Fibroblast of lung (primary cell): Measurements from ENCODE around the gene TMEM11. TPM values are rescaled to one million over a fixed set of nuclear protein-coding genes. Genes with fewer than 3 reads are reported as not detected.

Experiments used
- DNase-seq, 2 donors: peaks; one replicate each; pipeline versions ENCODE4 v3.0.0 to v3.0.0-alpha.2; 2010; ENCODE audit warnings: low read depth in 2 of 2
- H2AFZ ChIP-seq: 2 replicates; pipeline ENCODE4 v1.5.1; 2012; ENCODE audit warnings: low read length, control low read depth, inconsistent platforms
- H3K27ac ChIP-seq: 2 replicates; pipeline ENCODE4 v1.5.1; 2011; ENCODE audit warnings: low read length, control low read depth; ENCODE audit not compliant: insufficient read depth
- H3K27me3 ChIP-seq: 2 replicates; pipeline ENCODE4 v1.5.1; 2011; ENCODE audit warnings: mild to moderate bottlenecking, low read length; ENCODE audit not compliant: control insufficient read depth, insufficient read depth
- H3K36me3 ChIP-seq: 2 replicates; pipeline ENCODE4 v1.5.1; 2011; ENCODE audit warnings: low read length; ENCODE audit not compliant: control insufficient read depth, insufficient read depth
- H3K4me1 ChIP-seq: 2 replicates; pipeline ENCODE4 v1.5.1; 2011; ENCODE audit warnings: low read length; ENCODE audit not compliant: control insufficient read depth, insufficient read depth; ENCODE audit errors: extremely low read depth
- H3K4me2 ChIP-seq: 2 replicates; pipeline ENCODE4 v1.5.1; 2011; ENCODE audit warnings: low read length, control low read depth; ENCODE audit not compliant: insufficient read depth; ENCODE audit errors: extremely low read depth
- H3K4me3 ChIP-seq, 4 experiments: fragments of 200-600 bp in 1 of 4; sonication (generic) in 1 of 4; replicated peaks in 1 of 4; 2 replicates each; pipeline ENCODE4 v1.5.1; 2011 to 2016; ENCODE audit warnings: low read length in 4 of 4, low read depth in 3 of 4, mild to moderate bottlenecking in 3 of 4, control low read depth in 2 of 4, inconsistent platforms in 1 of 4, mixed read lengths in 1 of 4; ENCODE audit not compliant: insufficient read depth in 1 of 4; ENCODE audit errors: control extremely low read depth in 1 of 4
- H3K79me2 ChIP-seq: 2 replicates; pipeline ENCODE4 v1.5.1; 2012; ENCODE audit warnings: mild to moderate bottlenecking, low read length, inconsistent platforms; ENCODE audit not compliant: control insufficient read depth, insufficient read depth
- H3K9ac ChIP-seq: 2 replicates; pipeline ENCODE4 v1.5.1; 2011; ENCODE audit warnings: mild to moderate bottlenecking, low read length, control low read depth; ENCODE audit not compliant: insufficient read depth
- H3K9me3 ChIP-seq: 2 replicates; pipeline ENCODE4 v1.5.1; 2012; ENCODE audit warnings: low read depth, low read length; ENCODE audit not compliant: control insufficient read depth, insufficient read depth
- H4K20me1 ChIP-seq: 2 replicates; pipeline ENCODE4 v1.5.1; 2011; ENCODE audit warnings: low read length; ENCODE audit not compliant: control insufficient read depth, insufficient read depth; ENCODE audit errors: extremely low read depth
- CTCF ChIP-seq, 2 donors: IDR thresholded peaks in 1 of 2; conservative IDR thresholded peaks in 1 of 2; 1 replicate in 1 of 2; 2 replicates in 1 of 2; pipeline ENCODE4 v1.5.1; 2011 to 2012; ENCODE audit warnings: low read length in 2 of 2, control low read depth in 1 of 2, inconsistent platforms in 1 of 2, low read depth in 1 of 2, mild to moderate bottlenecking in 1 of 2
- EZH2 ChIP-seq: IDR thresholded peaks from 2 replicates; pipeline ENCODE4 v1.5.1; 2012; ENCODE audit warnings: low read length, control low read depth, mild to moderate bottlenecking; ENCODE audit errors: missing control alignments
- polyA plus RNA-seq, 2 donors: library from polyadenylated mRNA; depleted of rRNA in 1 of 2; stranded (reverse) in 1 of 2; unstranded in 1 of 2; fragments of >200 nt; gene quantifications; 2 replicates each; pipeline ENCODE4 v1.2.1, GENCODE V29; 2011 to 2012; ENCODE audit warnings: missing spikeins in 1 of 2
- total RNA-seq: library from RNA; depleted of rRNA; stranded (reverse); fragments of >200 nt; gene quantifications from 2 replicates; pipeline ENCODE4 v1.2.1, GENCODE V29; 2014

The TMEM11 gene
- total and polyA plus RNA-seq, 2 donors (not counting 1 experiment from before 2014, with no cell fraction given), result 21.5 to 41.1 TPM

GRCh38 chr17:21218831-21219380 lies 4.9 kb upstream of the TMEM11 start:
- no peaks in the 10 kb centered on the region for H3K36me3 ChIP-seq
- peaks cover 5% of the 10 kb centered on the region for H3K4me1 ChIP-seq
- peaks cover 17% of the 10 kb centered on the region for H3K79me2 ChIP-seq
- H3K4me2 ChIP-seq, result no peak overlapping the region
- no peak overlapping the region for H3K27ac ChIP-seq
- H2AFZ ChIP-seq, result no peak overlapping the region
- H3K27me3 ChIP-seq, result no peaks in the 10 kb centered on the region
- DNase-seq, result no peak
- H3K4me3 ChIP-seq, result no peak overlapping the region
- H3K9ac ChIP-seq, result no peak overlapping the region
- TF ChIP-seq CTCF (conservative IDR thresholded peaks at IDR 0.05 in 1 of 2, IDR thresholded peaks at IDR 0.05 in 1 of 2; ENCODE audit: low read depth in 1 of 2, low read length in 2 of 2) (no peak), EZH2 (no peak)
- H3K9me3 ChIP-seq, result no peaks in the 10 kb centered on the region
- no peaks in the 10 kb centered on the region for H4K20me1 ChIP-seq

GRCh38 chr17:21218101-21218500 lies 4.1 kb upstream of the TMEM11 start:
- H3K4me1 ChIP-seq, result peaks cover 5% of the 10 kb centered on the region
- no peaks in the 10 kb centered on the region for H4K20me1 ChIP-seq

GRCh38 chr17:21217346-21217745 lies 3.4 kb upstream of the TMEM11 start:
- no peak overlapping the region for H3K4me2 ChIP-seq
- H3K4me1 ChIP-seq, result peaks cover 5% of the 10 kb centered on the region
- no peak overlapping the region for H3K4me3 ChIP-seq
- no peak overlapping the region for H3K27ac ChIP-seq
- H2AFZ ChIP-seq, result no peak overlapping the region
- no peaks in the 10 kb centered on the region for H3K27me3 ChIP-seq
- TF ChIP-seq EZH2 (no peak), CTCF (conservative IDR thresholded peaks at IDR 0.05 in 1 of 2, IDR thresholded peaks at IDR 0.05 in 1 of 2; ENCODE audit: low read depth in 1 of 2, low read length in 2 of 2) (no peak)
- H3K9me3 ChIP-seq, result no peaks in the 10 kb centered on the region
- H3K79me2 ChIP-seq, result peaks cover 33% of the 10 kb centered on the region
- no peak overlapping the region for H3K9ac ChIP-seq
- H3K36me3 ChIP-seq, result no peaks in the 10 kb centered on the region
- no peak for DNase-seq
- H4K20me1 ChIP-seq, result no peaks in the 10 kb centered on the region

More at GRCh38 chr17:21218101-21218500, 4.1 kb upstream of the TMEM11 start:
- H3K36me3 ChIP-seq, result no peaks in the 10 kb centered on the region
- H3K4me2 ChIP-seq, result no peak overlapping the region
- H3K4me3 ChIP-seq, result no peak overlapping the region
- no peaks in the 10 kb centered on the region for H3K9me3 ChIP-seq
- H3K9ac ChIP-seq, result no peak overlapping the region
- no peak for DNase-seq
- no peaks in the 10 kb centered on the region for H3K27me3 ChIP-seq
- TF ChIP-seq EZH2 (no peak), CTCF (conservative IDR thresholded peaks at IDR 0.05 in 1 of 2, IDR thresholded peaks at IDR 0.05 in 1 of 2; ENCODE audit: low read depth in 1 of 2, low read length in 2 of 2) (no peak)
- H2AFZ ChIP-seq, result no peak overlapping the region
- H3K27ac ChIP-seq, result no peak overlapping the region
- H3K79me2 ChIP-seq, result peaks cover 25% of the 10 kb centered on the region
